ENCODE results near the gene FGR. TPM values are rescaled to one million over a fixed set of nuclear protein-coding genes. Genes with fewer than 3 reads are reported as not detected.
A peak's percentile ranks its signal among the peaks of the same experiment; 100 is the strongest.

Gene FGR
- polyA plus RNA-seq, 1 donor, result 1.2 TPM

GRCh38 chr1:27588256-27589232 lies 46.4 kb downstream of the FGR start:
- DNase-seq, result no peak

DNA sequence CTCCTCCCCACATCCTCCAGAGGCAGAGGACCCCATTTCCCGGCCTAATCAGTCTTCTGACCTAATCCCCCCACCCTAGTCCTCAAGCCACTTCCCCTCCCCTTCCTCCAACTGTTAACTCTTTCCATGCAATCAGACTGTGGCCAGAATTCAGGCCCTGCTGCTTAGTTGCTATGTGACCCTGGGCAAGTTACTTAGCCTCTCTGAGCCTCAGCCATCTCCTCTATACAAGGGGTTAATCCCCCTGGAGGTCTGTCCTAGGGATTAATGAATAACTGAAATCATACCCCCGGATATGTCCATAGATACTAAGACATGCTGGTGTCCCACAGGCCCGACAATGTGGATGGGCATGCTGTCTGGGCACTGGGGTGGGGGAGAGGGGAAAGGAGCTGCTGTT lies 49.3 kb downstream of the FGR start:
- no peak for DNase-seq

GRCh38 chr1:27584453-27584852 lies 50.5 kb downstream of the FGR start:
- no peak for DNase-seq

- no peak for DNase-seq
Observed at GRCh38 chr1:27583479-27583878, 51.5 kb downstream of the FGR start.

GRCh38 chr1:27581823-27582243 lies 53.2 kb downstream of the FGR start:
- no peak for DNase-seq

DNA sequence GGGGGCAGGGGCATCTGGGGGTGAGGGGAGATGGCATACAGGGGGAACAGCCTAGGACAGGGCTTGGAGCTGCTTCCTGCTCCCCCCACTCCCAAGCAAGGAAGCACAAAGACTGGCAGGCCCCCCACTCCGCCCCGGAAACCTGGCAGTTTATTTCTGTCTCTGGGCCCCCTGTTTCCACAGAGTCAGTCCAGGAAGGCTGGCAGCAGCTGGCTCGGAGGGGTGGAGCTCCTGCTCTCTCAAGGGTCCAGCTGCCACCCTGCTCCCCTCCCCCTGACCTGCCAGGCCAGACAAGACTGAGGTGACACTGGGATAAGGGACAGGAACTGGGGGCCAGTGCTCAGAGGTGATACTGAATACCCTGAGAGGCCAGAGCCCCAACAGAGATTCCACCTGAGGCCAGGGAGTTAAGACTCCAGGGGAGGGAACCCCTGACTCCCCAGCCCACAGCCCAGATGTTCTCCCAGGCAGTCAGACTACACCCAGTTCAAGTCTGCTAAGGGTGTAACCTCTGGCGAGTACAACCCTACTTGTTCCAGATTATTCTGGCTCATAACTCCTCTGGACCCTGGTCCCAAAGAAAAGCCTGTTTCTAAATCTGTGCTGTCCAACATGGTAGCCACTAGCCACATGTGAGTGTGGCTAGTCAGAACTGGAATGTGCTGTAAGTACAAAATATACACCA lies 57.3 kb downstream of the FGR start:
- DNase-seq, result no peak

DNA sequence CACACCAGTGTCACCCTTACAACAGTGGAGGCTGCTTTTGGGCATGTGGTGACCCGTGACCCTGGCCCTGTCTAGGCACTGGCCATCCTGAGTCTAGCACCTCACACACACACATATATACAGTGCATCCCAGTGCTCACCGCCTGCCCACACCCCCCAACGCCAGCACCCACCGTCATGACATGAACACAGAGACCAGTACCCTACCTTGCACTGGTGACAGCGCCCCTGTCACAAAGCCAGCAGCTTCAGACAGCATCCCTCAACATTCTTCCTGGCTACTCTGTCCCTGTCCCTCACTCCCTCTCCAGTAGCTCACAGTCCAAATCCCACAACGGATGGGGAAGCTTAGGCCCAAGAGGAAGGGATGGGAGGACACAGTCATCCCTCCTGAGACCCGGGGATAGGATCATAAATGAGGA lies 58.2 kb downstream of the FGR start:
- DNase-seq, result no peak

DNA sequence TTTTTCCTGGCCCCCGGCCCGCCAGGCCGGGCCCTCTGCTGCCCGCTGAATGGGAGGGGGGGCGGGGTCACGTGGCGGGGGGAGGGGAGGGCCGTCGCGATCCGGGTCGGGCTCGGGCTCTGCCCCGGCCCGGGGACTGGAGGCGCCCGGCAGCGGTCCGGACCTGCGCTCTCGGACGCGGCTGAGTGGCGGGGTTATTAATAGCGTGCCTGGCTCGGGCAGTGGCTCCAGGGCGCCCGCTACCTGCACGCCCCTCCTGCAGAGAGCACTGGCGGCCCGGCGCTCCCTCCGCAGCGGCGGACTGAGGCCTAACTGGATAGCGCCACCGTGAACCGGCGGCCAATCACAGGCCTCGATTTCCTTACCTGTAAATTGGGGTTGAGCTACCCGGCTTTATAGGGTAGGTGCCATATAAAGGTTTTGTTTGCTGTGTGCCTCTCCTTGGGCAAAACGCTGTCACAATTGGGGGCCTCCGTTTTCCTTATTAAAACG lies 59.1 kb downstream of the FGR start:
- DNase-seq, result no peak

GRCh38 chr1:27574871-27575831 lies 59.8 kb downstream of the FGR start:
- DNase-seq, result peak; percentile 78

GRCh38 chr1:27574001-27574781 lies 60.8 kb downstream of the FGR start:
- no peak for DNase-seq

DNA sequence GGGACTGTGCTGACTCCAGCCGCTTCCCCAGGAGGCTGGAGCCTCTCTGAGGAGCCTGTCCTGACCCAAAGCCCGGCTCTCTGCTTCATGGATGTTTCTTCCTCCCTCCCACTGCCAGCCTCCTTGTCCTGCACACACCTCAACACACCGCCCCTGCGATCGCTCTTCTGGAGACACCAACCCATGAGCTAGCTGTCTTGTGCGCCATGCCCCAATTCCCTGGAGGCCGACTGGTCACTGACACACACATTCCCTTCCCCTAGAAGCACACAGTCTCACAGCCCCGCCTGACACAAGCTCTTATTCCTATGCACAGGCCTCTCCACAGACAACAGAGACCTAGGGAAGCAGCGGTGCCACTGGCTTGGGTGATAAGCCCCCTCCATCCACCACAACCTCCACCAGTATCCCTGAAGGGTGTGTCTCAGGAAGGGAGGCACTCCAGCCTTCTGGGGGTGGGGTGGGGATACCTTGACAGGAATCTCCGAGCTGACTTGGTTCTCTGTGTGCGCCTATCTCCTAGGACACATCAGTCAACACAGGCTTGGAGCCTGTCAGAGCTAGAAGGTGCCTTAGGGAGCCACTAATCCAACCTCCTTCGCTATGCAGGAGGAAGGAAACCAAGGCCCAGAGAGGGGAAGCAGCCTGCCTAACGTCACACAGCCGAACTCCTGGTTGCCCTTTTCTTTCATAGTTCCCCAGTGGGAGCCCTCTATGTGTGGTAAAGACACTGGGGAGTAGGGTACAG lies 62.1 kb downstream of the FGR start:
- DNase-seq, result no peak

- DNase-seq, result no peak
Observed at GRCh38 chr1:27572019-27572678, 62.8 kb downstream of the FGR start.

DNA sequence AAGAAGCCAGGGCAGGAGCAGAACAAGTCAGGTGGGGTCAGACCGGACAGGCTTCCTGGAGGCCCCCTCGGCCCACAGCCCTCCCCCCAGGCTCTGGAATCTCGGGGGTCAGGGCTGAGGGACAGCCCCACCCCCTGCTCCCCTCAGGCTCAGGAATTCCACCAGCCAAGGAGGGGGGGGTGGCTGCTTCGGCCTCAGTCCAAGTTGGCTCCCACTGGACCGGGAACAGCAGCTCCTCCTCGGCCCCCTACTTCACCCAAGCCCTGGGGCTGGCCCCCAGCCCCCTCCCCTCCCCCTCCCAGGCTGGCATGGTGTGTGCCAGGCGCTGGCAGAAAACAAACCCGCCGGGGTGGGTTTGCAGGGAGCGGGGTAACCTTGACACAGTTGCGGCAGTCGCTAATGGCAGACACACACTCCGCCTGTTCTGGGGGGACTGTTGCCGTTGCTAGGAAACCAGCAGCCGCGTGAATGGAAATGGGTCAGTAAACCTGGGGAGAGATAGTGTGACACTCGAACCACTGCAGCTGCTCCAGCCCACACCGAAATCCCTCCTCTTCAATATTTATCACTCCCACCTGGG lies 63.5 kb downstream of the FGR start:
- peak; percentile 79 for DNase-seq

DNA sequence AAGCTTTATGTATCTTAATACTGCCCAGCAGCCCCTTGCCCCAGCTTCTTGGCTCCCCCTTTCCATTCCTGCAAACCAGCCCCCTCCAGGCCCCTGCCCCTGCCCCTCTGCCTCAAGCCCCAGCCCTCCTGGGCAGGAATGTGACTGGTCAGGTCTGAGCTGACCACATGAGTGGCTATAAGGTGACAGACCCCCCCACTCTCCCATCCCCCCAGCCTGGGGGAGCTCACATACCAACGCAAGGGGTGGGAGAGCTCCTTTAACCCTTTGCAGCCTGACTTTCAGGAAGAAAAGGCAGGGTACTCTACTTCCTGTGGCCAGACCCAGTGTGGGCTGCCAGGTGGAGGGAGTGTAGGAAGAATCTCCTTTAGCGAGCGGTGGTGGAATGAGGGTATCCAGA lies 64.2 kb downstream of the FGR start:
- no peak for DNase-seq

GRCh38 chr1:27570356-27570755 lies 64.6 kb downstream of the FGR start:
- no peak for DNase-seq

GRCh38 chr1:27569506-27570291 lies 65.3 kb downstream of the FGR start:
- no peak for DNase-seq

DNA sequence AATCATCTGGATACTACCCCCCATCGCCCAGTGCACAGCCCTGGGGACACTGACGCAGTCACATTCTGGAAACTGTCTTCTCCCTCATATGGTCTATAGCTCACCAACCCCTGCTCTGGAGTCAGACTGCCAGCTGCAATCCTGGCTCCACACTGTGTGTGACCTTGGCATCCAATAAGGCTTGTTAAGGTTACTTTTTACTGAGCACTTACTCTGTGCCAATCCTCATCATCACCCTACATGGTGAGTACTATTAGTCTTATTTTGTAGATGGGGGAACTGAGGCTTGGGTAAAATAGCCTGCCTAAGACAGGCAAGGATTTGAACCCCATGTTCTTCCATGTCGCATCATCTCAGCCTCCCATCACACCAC lies 65.9 kb downstream of the FGR start:
- DNase-seq, result no peak

DNA sequence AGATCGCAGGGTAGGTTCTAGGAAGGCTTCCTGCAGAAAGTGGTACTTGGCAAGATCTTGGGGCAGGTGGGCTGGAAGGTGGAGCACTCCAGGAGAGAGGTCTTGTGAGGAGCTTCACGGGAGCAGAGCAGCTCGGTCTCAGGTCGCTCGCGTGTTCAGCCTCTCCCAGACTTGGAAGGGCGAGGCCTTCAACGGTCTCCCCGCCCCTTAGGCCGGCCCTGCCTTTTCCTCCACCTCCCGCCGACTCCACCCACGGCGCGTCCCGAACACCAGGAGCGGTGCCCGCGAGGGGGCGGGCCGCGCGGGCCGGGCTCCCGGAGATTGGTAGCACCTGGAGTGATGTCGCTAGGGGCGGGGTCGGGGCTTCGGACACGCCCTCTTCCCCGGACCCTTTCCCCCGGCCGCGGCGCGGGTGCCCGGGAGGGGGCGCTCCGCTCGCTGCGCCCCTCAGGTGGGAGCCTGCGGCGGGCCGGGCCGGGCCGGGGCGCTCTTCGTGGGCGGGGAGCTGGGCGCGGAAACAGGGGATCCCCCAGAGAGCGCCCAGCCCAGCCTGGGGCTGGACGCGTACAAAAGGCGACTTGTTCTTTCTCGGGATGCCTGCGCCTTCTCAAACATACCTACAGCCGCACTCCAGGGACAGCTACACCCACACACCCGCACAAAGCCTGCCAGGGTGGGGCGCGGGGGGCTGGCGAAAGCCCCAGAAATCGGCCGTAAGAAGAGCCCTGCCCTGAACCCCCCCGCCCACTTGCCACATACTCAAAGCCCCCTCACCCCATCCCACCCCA lies 66.5 kb downstream of the FGR start:
- peak; percentile 94 for DNase-seq
